ENCODE results near the gene MYLK2.
A peak's percentile ranks its signal among the peaks of the same experiment; 100 is the strongest.

The MYLK2 gene

DNA sequence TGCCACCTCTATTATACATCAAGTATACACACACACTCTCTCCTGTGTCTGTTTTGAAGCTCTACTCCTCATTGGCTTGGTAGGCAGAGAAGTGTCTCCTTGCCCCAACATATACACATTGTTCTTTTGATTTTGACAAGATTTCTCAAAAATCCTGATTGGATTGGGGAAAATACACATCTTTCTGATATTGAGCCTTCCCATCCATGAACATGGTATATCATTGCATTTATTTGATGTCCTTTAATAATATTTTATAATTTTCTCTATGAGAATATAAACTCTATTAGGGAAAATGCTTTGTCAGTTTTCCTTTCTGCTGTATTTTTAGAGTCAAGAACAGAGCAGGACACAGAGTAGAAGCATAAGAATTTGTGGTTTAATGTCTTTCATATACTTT is 58.5 kb downstream of the MYLK2 start:
- Histone ChIP-seq H3K27ac (ENCODE audit: low read length) (no peak overlapping the region), H3K4me3 (ENCODE audit: low read length in 2 of 2) (no peak overlapping the region), H3K27me3 (ENCODE audit: control insufficient read depth in 1 of 2, insufficient read depth in 2 of 2, low read length in 2 of 2) (no peaks in the 10 kb centered on the region), H3K9me3 (ENCODE audit: control insufficient read depth in 2 of 2, low read length in 2 of 2) (no peaks in the 10 kb centered on the region), H3K36me3 (ENCODE audit: control insufficient read depth in 2 of 2, insufficient read depth in 2 of 2, low read length in 2 of 2) (no peaks in the 10 kb centered on the region), H3K9ac (ENCODE audit: low read length in 2 of 2) (no peak overlapping the region), H3K4me1 (ENCODE audit: control insufficient read depth, insufficient read depth, low read length) (peaks cover 10% of the 10 kb centered on the region)

DNA sequence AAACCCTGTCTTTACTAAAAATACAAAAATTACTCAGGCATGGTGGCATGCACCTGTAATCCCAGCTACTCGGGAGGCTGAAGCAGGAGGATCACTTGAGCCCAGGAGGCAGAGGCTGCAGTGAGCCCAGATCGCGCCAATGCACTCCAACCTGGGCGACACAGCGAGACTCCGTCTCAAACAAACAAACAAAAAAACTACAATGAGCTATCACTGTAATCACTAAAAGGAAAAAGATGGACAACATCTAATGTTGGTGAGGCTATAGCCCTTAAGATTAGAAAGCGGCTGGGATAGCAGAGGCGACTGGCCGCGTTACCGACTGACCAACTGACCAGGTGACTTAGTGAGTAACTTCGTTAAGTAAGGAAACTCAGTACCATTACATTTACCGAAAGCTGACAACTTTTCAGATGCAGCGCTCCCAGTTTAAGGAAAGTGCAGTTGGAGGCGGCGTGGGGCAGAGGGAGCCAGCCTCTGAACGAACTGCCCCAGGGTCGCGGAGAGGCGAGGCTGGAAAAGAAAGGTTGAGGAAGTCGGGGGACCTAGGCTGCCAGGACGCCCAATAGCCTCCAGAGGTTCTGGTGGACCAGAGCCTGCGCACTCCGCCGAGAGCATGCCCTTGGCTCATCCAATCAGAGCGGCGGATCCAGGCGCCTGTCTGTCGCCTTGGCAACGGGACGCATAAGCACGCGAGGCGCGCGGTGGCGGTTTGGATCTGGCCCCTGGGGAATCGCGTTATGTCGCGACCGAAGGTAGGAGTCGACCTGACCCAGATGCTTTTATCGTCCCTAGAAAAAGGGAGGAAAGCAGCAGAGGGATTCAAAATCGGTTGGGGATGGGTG is 60.2 kb downstream of the MYLK2 start:
- Histone ChIP-seq H3K27ac (ENCODE audit: low read length) (peak overlapping the region; percentile 49), H3K9me3 (ENCODE audit: control insufficient read depth in 2 of 2, low read length in 2 of 2) (no peaks in the 10 kb centered on the region), H3K27me3 (ENCODE audit: control insufficient read depth in 1 of 2, insufficient read depth in 2 of 2, low read length in 2 of 2) (no peaks in the 10 kb centered on the region), H3K4me3 (ENCODE audit: low read length in 2 of 2) (peak overlapping the region; percentile 74 to 84), H3K9ac (ENCODE audit: low read length in 2 of 2) (peak overlapping the region; percentile 39 to 62), H3K36me3 (ENCODE audit: control insufficient read depth in 2 of 2, insufficient read depth in 2 of 2, low read length in 2 of 2) (no peaks in the 10 kb centered on the region), H3K4me1 (ENCODE audit: control insufficient read depth, insufficient read depth, low read length) (peaks cover 10% of the 10 kb centered on the region)

DNA sequence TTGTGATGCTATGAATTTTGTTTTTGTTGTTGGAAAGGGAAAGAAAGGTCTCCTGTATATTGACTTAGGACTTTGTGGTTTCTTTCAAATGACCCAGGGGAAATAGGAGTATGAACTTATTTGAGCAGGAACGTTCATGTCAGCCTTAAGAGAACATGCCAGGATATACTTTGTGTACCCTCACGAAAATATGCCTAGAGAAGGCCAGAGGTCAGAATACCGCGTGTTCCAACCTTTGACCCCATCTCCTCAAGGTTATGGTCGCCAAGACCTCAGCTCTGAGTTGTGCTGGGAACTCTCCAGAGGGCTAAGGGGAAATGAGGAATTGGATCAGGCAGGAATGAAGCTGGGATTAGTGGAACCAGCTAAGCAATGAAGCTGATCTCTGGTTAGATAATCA is 62.8 kb downstream of the MYLK2 start:
- no peak overlapping the region for H3K9ac ChIP-seq (ENCODE audit: low read length in 2 of 2)
- no peaks in the 10 kb centered on the region for H3K36me3 ChIP-seq (ENCODE audit: control insufficient read depth in 2 of 2, insufficient read depth in 2 of 2, low read length in 2 of 2)
- H3K4me1 ChIP-seq (ENCODE audit: control insufficient read depth, insufficient read depth, low read length) = peaks cover 10% of the 10 kb centered on the region
- no peaks in the 10 kb centered on the region for H3K9me3 ChIP-seq (ENCODE audit: control insufficient read depth in 2 of 2, low read length in 2 of 2)
- no peaks in the 10 kb centered on the region for H3K27me3 ChIP-seq (ENCODE audit: control insufficient read depth in 1 of 2, insufficient read depth in 2 of 2, low read length in 2 of 2)
- no peak overlapping the region for H3K27ac ChIP-seq (ENCODE audit: low read length)
- no peak overlapping the region for H3K4me3 ChIP-seq (ENCODE audit: low read length in 2 of 2)

DNA sequence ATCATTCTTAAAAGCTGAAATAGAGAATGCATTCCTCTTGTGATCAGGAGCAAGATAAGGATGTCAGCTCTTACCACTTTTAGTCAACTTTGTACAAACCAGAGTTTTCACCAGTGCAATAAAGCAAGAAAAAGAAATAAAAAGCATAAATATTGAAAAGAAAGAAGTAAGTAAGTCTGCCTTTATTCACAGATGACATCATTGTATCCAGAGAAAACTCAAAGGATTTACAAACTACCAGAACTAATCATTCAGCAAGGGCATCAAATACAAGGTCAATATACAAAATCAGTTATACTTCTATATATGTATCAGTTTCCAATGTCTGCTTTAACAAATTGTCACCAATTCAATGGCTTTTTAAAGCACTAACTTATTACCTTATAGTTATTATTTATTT is 64.7 kb downstream of the MYLK2 start:
- H3K27ac ChIP-seq (ENCODE audit: low read length) = no peak overlapping the region
- no peaks in the 10 kb centered on the region for H3K27me3 ChIP-seq (ENCODE audit: control insufficient read depth in 1 of 2, insufficient read depth in 2 of 2, low read length in 2 of 2)
- H3K9ac ChIP-seq (ENCODE audit: low read length in 2 of 2) = no peak overlapping the region
- peaks cover 10% of the 10 kb centered on the region for H3K4me1 ChIP-seq (ENCODE audit: control insufficient read depth, insufficient read depth, low read length)
- no peaks in the 10 kb centered on the region for H3K36me3 ChIP-seq (ENCODE audit: control insufficient read depth in 2 of 2, insufficient read depth in 2 of 2, low read length in 2 of 2)
- no peaks in the 10 kb centered on the region for H3K9me3 ChIP-seq (ENCODE audit: control insufficient read depth in 2 of 2, low read length in 2 of 2)
- H3K4me3 ChIP-seq (ENCODE audit: low read length in 2 of 2) = no peak overlapping the region
